Loucy (cell line): ENCODE results near the gene MYOM1.

Source experiments
- H2AFZ ChIP-seq: fragments of 200-600 bp; sonication (generic); 2 replicates; pipeline ENCODE4 v1.6.0; 2016; ENCODE audit warnings: antibody characterized with exemption, mild to moderate bottlenecking, low read length, moderate library complexity
- H3F3A ChIP-seq: fragments of 200-600 bp; 2 replicates; pipeline ENCODE4 v1.6.0; 2016; ENCODE audit warnings: antibody characterized with exemption, low read depth, mild to moderate bottlenecking
- H3K27me3 ChIP-seq: fragments of 200-600 bp; sonication (generic); 2 replicates; pipeline ENCODE4 v1.6.1; 2014; ENCODE audit warnings: low read length, mild to moderate bottlenecking; ENCODE audit not compliant: insufficient read depth, poor library complexity, severe bottlenecking
- H3K36me3 ChIP-seq: fragments of 200-600 bp; sonication (generic); 2 replicates; pipeline ENCODE4 v1.6.1; 2016; ENCODE audit warnings: low read length; ENCODE audit not compliant: insufficient read depth
- H3K4me1 ChIP-seq: fragments of 200-600 bp; sonication (generic); 2 replicates; pipeline ENCODE4 v1.5.1; 2014; ENCODE audit warnings: low read length, mild to moderate bottlenecking; ENCODE audit not compliant: insufficient read depth, poor library complexity, severe bottlenecking
- H3K4me2 ChIP-seq: fragments of 200-600 bp; sonication (generic); 2 replicates; pipeline ENCODE4 v1.6.0; 2014; ENCODE audit warnings: antibody characterized with exemption, low read length, low read depth, mild to moderate bottlenecking; ENCODE audit not compliant: poor library complexity, severe bottlenecking
- H3K4me3 ChIP-seq: fragments of 200-600 bp; sonication (generic); 2 replicates; pipeline ENCODE4 v1.5.1; 2014; ENCODE audit warnings: low read length, mild to moderate bottlenecking, mixed read lengths; ENCODE audit not compliant: poor library complexity, severe bottlenecking
- H3K79me2 ChIP-seq: fragments of 200-600 bp; sonication (generic); 2 replicates; pipeline ENCODE4 v1.6.1; 2014; ENCODE audit warnings: low read length; ENCODE audit not compliant: insufficient read depth
- H3K9ac ChIP-seq: fragments of 200-600 bp; sonication (generic); 2 replicates; pipeline ENCODE4 v1.6.0; 2014; ENCODE audit warnings: mild to moderate bottlenecking, low read depth, low read length, moderate library complexity; ENCODE audit not compliant: poor library complexity, severe bottlenecking
- H3K9me2 ChIP-seq: fragments of 200-600 bp; sonication (generic); replicated peaks from 2 replicates; pipeline ENCODE4 v1.6.1; 2016; ENCODE audit warnings: low read depth, low read length, mixed read lengths
- H3K9me3 ChIP-seq: fragments of 200-600 bp; sonication (generic); 2 replicates; pipeline ENCODE4 v1.6.1; 2014; ENCODE audit warnings: mild to moderate bottlenecking, antibody characterized with exemption, low read length, low read depth; ENCODE audit not compliant: insufficient read depth
- H4K20me1 ChIP-seq: fragments of 200-600 bp; sonication (generic); 2 replicates; pipeline ENCODE4 v1.6.0; 2014; ENCODE audit warnings: antibody characterized with exemption, low read length, mild to moderate bottlenecking; ENCODE audit not compliant: insufficient read depth, poor library complexity, severe bottlenecking
- EZH2phosphoT487 ChIP-seq: fragments of 200-600 bp; IDR thresholded peaks from 2 replicates; pipeline ENCODE4 v1.6.1; 2018; ENCODE audit warnings: antibody characterized with exemption, mild to moderate bottlenecking, moderate library complexity, borderline replicate concordance
- TF ChIP-seq, protein P1 (sequence below): fragments of 200-600 bp; sonication (generic); conservative IDR thresholded peaks from 2 replicates; pipeline ENCODE4 v1.5.1; 2014; ENCODE audit warnings: mild to moderate bottlenecking, antibody characterized with exemption, low read length

The MYOM1 gene

DNA sequence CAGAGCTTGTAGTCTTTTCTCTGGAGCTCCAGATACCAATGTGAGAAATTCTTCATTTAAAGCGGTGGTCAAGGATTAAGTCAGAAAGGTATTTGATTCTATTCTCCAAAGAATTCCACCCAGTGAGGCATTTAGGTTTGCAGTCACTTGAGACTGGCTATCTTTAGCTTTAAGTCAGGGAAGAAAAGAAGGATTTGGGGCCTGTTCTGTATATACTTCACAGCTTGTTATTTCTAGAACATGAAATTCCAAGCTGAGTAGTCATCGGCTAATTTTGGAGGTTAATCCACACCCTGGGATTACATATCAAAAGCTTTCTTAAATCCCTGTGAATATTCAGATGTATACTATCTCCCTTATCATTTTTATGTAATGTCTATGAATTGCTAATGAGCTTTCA lies 39.4 kb downstream of the MYOM1 start:
- Histone ChIP-seq H2AFZ (no peak overlapping the region), H3K36me3 (no peaks in the 10 kb centered on the region), H3F3A (no peaks in the 10 kb centered on the region), H3K4me3 (no peak overlapping the region), H3K4me2 (no peak overlapping the region), H3K9me3 (no peaks in the 10 kb centered on the region), H3K9ac (no peak overlapping the region), H3K4me1 (no peaks in the 10 kb centered on the region), H3K27me3 (no peaks in the 10 kb centered on the region), H3K9me2 (no peaks in the 10 kb centered on the region), H4K20me1 (no peaks in the 10 kb centered on the region), H3K79me2 (no peaks in the 10 kb centered on the region)
- TF ChIP-seq EZH2phosphoT487, result no peak
- TF ChIP-seq, protein P1, sequence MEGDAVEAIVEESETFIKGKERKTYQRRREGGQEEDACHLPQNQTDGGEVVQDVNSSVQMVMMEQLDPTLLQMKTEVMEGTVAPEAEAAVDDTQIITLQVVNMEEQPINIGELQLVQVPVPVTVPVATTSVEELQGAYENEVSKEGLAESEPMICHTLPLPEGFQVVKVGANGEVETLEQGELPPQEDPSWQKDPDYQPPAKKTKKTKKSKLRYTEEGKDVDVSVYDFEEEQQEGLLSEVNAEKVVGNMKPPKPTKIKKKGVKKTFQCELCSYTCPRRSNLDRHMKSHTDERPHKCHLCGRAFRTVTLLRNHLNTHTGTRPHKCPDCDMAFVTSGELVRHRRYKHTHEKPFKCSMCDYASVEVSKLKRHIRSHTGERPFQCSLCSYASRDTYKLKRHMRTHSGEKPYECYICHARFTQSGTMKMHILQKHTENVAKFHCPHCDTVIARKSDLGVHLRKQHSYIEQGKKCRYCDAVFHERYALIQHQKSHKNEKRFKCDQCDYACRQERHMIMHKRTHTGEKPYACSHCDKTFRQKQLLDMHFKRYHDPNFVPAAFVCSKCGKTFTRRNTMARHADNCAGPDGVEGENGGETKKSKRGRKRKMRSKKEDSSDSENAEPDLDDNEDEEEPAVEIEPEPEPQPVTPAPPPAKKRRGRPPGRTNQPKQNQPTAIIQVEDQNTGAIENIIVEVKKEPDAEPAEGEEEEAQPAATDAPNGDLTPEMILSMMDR, result no peak

DNA sequence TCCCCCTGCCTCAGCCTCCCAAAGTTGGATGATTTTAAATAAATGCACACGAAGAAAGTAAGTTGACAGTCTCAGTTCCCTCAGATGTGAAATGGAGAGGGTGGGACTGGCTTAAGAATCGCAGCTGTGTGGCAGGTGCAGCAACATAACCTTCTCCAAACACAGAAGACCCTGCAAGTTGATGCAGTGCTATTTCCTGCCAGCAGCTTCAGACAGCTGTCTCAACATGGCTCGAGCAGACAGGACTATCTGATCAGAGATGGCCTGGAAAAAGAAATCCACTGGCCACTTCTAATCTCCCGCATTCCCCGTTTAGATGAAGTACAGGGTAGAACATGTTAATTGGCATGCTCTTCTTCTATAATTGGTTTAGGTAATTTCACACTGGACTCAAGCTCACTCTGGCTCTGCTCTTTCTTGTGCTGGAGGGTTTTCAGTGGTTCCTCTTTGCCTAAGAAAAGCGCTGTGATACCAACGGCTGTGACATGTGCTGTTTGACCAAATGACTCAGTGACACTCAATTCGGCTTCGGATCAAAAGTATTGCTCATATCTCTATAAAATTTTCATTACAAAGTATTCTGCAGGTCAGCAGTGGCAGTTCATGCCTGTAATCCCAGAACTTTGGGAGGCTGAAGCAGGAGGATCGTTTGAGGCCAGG lies 40.2 kb downstream of the MYOM1 start:
- Histone ChIP-seq H4K20me1 (no peaks in the 10 kb centered on the region), H3K27me3 (no peaks in the 10 kb centered on the region), H2AFZ (no peak overlapping the region), H3K4me1 (no peaks in the 10 kb centered on the region), H3K4me3 (no peak overlapping the region), H3K9me2 (no peaks in the 10 kb centered on the region), H3K36me3 (no peaks in the 10 kb centered on the region), H3K9ac (no peak overlapping the region), H3F3A (no peaks in the 10 kb centered on the region), H3K79me2 (no peaks in the 10 kb centered on the region), H3K4me2 (no peak overlapping the region), H3K9me3 (no peaks in the 10 kb centered on the region)
- TF ChIP-seq, protein P1, result no peak
- no peak for TF ChIP-seq EZH2phosphoT487

DNA sequence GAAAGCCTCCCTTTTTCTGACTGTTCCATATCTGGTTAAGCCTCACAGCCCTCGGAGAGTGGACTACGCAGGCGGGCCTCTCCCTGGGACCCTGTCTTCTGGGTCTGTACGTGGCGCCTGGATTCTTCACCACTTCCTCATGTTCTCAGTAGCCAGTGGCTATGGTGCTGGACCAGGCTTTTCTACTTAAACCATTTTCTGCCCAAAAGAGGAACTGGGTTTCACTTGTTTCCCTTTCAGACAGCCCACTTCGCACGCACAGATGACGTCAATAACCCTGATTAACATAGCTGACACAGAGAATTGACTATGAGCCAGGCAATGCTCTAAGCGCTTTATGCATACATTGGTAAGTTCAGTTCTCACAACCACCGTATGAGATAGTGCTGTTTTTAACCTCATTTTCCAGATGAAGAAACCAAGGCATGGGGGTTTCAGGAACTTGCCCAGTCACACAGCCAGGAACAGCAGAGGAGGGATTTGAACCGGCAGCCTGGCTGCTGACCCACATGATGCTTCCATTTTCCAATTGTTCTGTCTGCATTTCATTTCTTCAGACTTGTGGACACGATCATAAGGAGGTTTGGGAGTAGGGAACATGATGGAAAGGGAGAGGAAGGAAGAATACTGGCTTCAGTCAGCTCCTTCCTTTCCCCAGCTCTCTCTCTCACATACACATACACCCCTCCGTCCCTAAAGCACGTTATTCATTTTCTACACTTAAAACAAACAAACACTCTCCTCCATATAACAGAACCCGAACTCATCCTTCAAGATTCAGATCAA lies 41.7 kb downstream of the MYOM1 start:
- no peaks in the 10 kb centered on the region for H3K9me3 ChIP-seq
- no peaks in the 10 kb centered on the region for H3K9me2 ChIP-seq
- no peak overlapping the region for H3K9ac ChIP-seq
- no peaks in the 10 kb centered on the region for H3K27me3 ChIP-seq
- no peaks in the 10 kb centered on the region for H3F3A ChIP-seq
- TF ChIP-seq, protein P1, result no peak
- TF ChIP-seq EZH2phosphoT487, result no peak
- no peaks in the 10 kb centered on the region for H3K36me3 ChIP-seq
- no peaks in the 10 kb centered on the region for H4K20me1 ChIP-seq
- no peak overlapping the region for H2AFZ ChIP-seq
- H3K79me2 ChIP-seq, result no peaks in the 10 kb centered on the region
- no peaks in the 10 kb centered on the region for H3K4me1 ChIP-seq
- no peak overlapping the region for H3K4me2 ChIP-seq
- no peak overlapping the region for H3K4me3 ChIP-seq
